Coronary artery (tissue), 2 donors: Measurements from ENCODE around the gene ALDH1L1.

Experiments
- DNase-seq: peaks from one replicate; pipeline ENCODE4 v3.0.0-alpha.2; 2017; ENCODE audit warnings: low spot score
- H3K27ac ChIP-seq, 2 donors: fragments of 200-600 bp; sonication (generic); one replicate each; pipeline ENCODE4 v1.5.1; 2016 to 2019
- H3K4me3 ChIP-seq: fragments of 200-600 bp; sonication (generic); 2 replicates; pipeline ENCODE4 v1.5.1; 2016; ENCODE audit warnings: mild to moderate bottlenecking, moderate library complexity
- CTCF ChIP-seq: fragments of 200-600 bp; sonication (generic); IDR thresholded peaks from one replicate; pipeline ENCODE4 v1.5.1; 2019; ENCODE audit warnings: antibody characterized with exemption

Gene ALDH1L1

DNA sequence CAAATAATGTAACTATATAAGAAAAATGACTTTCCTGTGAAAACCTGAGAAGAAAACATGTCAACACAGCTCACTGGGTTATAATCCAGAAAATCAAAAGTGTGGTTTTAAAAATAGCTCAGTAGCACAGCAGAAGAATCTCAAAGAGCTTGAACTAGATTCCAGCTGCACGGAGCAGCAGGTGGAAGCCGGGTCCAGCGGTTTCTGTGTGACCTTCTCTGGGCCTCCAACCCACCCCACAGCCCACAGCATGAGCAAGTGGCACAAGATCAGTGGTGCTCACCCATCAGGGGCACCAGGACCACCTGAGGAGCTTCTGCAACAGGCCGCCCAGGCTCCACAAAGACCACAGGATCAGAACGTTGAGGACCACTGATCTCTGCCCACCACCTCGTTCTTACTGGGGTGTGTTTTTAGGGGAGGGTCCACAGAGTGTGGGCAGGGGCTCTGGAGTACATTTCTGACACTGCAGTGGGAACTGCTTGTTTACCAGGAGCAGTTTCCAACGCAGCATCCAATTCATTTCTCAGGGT, 119.7 kb downstream of the ALDH1L1 start:
- DNase-seq = no peak

GRCh38 chr3:126058666-126059065, 121.7 kb downstream of the ALDH1L1 start:
- no peak for TF ChIP-seq CTCF
- no peak for DNase-seq
- no peak overlapping the region for H3K4me3 ChIP-seq
- H3K27ac ChIP-seq = no peak overlapping the region

More for the DNA sequence above, 119.7 kb downstream of the ALDH1L1 start:
- TF ChIP-seq CTCF = no peak
- Histone ChIP-seq H3K27ac (no peak overlapping the region), H3K4me3 (no peak overlapping the region)

DNA sequence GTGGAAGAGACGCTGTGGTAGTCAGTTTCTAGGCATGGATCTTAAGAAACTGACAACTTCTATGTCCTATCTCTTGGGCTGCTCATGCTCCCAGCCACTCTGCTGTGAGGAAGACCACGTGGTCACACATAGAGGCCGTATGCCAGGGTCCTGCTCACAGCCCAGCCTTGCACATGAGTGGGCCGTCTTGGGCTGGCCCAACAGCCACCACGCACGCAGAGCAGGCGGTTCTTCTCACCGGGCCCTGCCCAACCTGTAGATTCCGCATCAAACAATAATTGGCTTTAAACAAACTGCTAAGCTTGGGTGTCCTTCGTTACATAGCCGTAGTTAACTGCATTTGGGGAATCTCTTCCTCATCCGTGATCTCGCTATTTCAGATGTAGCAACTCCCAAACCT, 122.5 kb downstream of the ALDH1L1 start:
- H3K27ac ChIP-seq = no peak overlapping the region
- H3K4me3 ChIP-seq = no peak overlapping the region
- no peak for DNase-seq
- TF ChIP-seq CTCF = no peak

DNA sequence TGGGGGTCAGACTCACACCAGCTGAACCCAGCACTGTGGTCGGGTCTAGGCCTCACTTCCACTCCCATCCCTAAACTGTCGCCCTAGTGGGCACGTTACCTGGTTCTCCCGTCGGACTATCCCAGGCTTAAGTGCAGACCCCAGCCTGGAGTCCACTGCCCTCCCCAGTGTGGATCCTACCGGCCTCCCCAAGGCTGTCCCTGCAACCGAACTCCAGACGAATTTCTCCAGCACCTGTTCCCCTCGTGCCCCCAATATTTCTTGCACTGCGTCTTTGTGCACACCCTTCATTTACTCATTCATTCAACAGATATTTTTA, 122.9 kb downstream of the ALDH1L1 start:
- Histone ChIP-seq H3K27ac (no peak overlapping the region), H3K4me3 (no peak overlapping the region)
- TF ChIP-seq CTCF = no peak
- DNase-seq = no peak

DNA sequence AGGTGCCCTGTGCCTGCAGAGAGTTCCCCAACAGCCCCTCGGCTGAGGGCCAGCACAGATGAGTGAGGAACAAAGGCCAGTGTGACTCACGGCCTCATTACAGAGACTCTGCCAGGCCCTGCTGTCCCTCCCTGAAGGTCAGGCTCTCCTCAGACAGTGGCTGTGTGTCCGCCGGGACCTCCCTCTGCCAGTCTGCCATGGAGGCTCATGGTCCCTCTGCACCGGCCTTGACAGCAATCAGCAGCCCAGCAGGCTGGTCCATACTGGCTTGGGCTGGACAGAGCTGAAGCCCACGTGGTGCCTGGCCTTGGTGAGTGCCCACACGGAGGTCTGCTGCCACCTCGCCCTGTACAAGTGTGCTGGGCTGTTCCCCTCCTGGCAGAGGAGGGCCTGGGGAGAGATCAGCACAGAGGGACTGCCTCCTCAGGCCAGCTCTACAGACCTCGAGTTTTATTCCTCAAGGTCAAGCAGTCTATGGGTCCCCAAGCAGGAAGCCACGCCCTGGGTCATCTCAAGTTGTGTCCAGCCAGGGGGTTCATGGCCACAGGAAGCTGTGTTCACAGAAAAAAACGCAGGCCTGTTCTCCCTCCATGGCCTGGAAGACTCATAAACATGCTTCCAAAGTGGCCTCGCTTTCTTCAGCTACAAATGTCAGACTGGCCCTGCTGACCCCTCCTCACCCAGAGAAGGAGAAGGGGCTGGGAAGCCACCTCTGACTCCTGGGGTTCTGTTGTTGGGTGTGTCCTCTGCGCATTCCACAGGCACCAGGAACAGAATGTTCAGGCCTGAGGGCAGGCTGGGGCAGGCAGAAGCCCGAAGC, 123.5 kb downstream of the ALDH1L1 start:
- TF ChIP-seq CTCF = no peak
- DNase-seq = no peak
- Histone ChIP-seq H3K4me3 (no peak overlapping the region), H3K27ac (no peak overlapping the region)

- Histone ChIP-seq H3K4me3 (no peak overlapping the region), H3K27ac (no peak overlapping the region)
- DNase-seq = no peak
- TF ChIP-seq CTCF = no peak
Observed at GRCh38 chr3:126056088-126056487, 124.3 kb downstream of the ALDH1L1 start.

DNA sequence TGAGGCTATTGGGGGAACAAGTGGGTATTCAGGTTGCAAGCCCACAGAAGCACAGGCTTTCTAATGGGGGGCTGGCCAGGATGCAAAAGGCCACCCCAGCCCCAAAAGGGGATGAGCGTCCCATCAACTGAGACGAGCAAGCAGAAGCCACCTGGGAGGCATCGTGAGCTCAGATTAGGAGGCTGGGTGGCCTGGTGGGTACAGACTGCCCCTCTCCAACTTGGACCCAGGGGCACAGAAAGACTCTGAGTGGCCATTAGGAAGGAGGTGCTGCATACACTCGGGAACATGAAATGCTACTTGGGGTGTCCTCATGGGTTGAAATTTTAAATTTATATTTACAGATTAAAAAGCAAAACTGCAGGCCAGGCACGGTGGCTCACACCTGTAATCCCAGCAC, 125.5 kb downstream of the ALDH1L1 start:
- DNase-seq = no peak
- Histone ChIP-seq H3K27ac (no peak overlapping the region), H3K4me3 (no peak overlapping the region)
- TF ChIP-seq CTCF = no peak
